Ishikawa (cell line): ENCODE data around the gene MYBPC2.

ENCODE experiments used
- CEBPB ChIP-seq: IDR thresholded peaks from 2 replicates; pipeline ENCODE4 v1.6.1; 2012
- CREB1 ChIP-seq: IDR thresholded peaks from 2 replicates; pipeline ENCODE4 v1.6.1; 2012; ENCODE audit warnings: low read depth
- EGR1 ChIP-seq: IDR thresholded peaks from 2 replicates; pipeline ENCODE4 v1.6.1; 2012
- EP300 ChIP-seq: IDR thresholded peaks from 2 replicates; pipeline ENCODE4 v1.6.1; 2012; ENCODE audit warnings: borderline replicate concordance
- NFIC ChIP-seq: IDR thresholded peaks from 2 replicates; pipeline ENCODE4 v1.6.1; 2012
- RAD21 ChIP-seq: IDR thresholded peaks from 2 replicates; pipeline ENCODE4 v1.6.1; 2012; ENCODE audit warnings: low read depth
- TAF1 ChIP-seq: IDR thresholded peaks from 2 replicates; pipeline ENCODE4 v1.6.1; 2012; ENCODE audit warnings: low read depth, mild to moderate bottlenecking
- TCF12 ChIP-seq: IDR thresholded peaks from 2 replicates; pipeline ENCODE4 v1.6.1; 2012; ENCODE audit warnings: low read depth
- TEAD4 ChIP-seq: IDR thresholded peaks from 2 replicates; pipeline ENCODE4 v1.6.1; 2012
- YY1 ChIP-seq: IDR thresholded peaks from 2 replicates; pipeline ENCODE4 v1.6.1; 2012; ENCODE audit warnings: low read depth
- TF ChIP-seq, protein P1 (sequence below): IDR thresholded peaks from 2 replicates; pipeline ENCODE4 v1.6.1; 2012
- TF ChIP-seq, protein P2 (sequence below): IDR thresholded peaks from 2 replicates; pipeline ENCODE4 v1.6.1; 2012; ENCODE audit warnings: low read depth, mild to moderate bottlenecking

DNA sequence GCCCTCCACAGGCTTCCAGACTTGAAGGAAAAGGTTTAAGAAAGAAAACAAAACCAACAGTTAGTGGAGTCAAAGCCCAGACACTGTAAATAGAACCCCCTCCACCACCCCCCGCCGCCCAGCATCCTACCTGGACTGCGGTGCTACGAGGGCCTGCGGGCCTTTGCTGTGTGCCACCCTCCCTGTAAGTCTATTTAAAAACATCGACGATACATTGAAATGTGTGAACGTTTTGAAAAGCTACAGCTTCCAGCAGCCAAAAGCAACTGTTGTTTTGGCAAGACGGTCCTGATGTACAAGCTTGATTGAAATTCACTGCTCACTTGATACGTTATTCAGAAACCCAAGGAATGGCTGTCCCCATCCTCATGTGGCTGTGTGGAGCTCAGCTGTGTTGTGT lies 50.2 kb downstream of the MYBPC2 start:
- no peak for TF ChIP-seq CREB1
- TF ChIP-seq NFIC: no peak
- TF ChIP-seq TEAD4: no peak
- TF ChIP-seq, protein P1, sequence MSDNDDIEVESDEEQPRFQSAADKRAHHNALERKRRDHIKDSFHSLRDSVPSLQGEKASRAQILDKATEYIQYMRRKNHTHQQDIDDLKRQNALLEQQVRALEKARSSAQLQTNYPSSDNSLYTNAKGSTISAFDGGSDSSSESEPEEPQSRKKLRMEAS: no peak
- no peak for TF ChIP-seq RAD21
- TF ChIP-seq, protein P2, sequence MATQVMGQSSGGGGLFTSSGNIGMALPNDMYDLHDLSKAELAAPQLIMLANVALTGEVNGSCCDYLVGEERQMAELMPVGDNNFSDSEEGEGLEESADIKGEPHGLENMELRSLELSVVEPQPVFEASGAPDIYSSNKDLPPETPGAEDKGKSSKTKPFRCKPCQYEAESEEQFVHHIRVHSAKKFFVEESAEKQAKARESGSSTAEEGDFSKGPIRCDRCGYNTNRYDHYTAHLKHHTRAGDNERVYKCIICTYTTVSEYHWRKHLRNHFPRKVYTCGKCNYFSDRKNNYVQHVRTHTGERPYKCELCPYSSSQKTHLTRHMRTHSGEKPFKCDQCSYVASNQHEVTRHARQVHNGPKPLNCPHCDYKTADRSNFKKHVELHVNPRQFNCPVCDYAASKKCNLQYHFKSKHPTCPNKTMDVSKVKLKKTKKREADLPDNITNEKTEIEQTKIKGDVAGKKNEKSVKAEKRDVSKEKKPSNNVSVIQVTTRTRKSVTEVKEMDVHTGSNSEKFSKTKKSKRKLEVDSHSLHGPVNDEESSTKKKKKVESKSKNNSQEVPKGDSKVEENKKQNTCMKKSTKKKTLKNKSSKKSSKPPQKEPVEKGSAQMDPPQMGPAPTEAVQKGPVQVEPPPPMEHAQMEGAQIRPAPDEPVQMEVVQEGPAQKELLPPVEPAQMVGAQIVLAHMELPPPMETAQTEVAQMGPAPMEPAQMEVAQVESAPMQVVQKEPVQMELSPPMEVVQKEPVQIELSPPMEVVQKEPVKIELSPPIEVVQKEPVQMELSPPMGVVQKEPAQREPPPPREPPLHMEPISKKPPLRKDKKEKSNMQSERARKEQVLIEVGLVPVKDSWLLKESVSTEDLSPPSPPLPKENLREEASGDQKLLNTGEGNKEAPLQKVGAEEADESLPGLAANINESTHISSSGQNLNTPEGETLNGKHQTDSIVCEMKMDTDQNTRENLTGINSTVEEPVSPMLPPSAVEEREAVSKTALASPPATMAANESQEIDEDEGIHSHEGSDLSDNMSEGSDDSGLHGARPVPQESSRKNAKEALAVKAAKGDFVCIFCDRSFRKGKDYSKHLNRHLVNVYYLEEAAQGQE: no peak
- no peak for TF ChIP-seq EP300
- no peak for TF ChIP-seq CEBPB
- no peak for TF ChIP-seq TAF1
- TF ChIP-seq TCF12: no peak
- no peak for TF ChIP-seq EGR1
- no peak for TF ChIP-seq YY1
